HG03442 (cell line): Measurements from ENCODE around the gene MAPK9.

ENCODE experiments used
- ATAC-seq: cut with Tn5 transposase; IDR thresholded peaks from one replicate; pipeline ENCODE4 v1.9.1; 2021; ENCODE audit warnings: mild to moderate bottlenecking, moderate library complexity; ENCODE audit not compliant: unreplicated experiment

Gene MAPK9

DNA sequence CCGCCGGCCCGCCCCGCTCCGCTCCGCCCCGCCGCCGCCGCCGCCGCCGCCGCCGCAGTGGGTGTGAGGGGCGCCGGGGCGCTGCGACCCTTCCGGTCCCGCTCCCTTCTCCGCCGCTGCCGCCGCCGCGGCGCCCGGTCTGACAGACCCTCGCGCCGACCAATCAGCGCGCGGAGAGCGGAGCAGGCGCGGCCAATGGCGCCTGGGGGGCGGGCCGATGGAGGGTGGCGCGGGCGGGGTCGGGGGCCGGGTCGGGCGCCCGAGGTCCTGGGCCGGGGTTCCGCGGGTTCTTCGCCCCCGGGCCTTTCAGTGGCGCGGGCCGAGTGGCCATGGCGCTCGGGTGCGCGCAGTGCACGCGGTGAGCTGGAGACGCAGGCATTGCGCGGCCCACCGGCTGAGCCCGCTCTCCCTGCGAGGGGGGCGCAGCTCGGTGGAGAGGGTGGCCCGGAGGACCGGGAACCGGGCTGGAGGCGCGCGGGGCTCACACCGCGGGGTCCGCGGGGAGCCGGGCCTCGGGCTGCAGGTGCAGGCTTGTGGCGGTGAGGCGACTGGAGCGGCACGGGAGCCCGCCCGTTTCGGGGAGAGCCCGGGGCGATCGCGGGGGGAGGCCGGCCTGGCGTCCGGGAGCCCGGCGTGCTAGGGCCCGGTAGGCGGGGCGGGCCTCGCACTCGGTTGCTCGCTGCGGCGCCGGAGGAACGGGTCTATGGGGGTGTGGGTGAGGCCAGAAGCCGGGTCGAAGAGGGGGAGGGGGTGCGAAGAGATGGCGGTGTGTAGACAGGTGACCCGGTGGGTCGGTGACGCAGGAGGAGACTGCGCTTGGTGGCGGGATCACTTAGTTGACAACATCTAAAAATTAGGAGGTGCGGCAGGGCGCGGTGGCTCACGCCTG lies at the start of gene MAPK9:
Gene MAPK9 (minus strand): TSS at position 141 of the 889 bp plus-strand sequence. CDS start 11,522 bp downstream, outside the sequence.
- peak; percentile 79 for ATAC-seq

DNA sequence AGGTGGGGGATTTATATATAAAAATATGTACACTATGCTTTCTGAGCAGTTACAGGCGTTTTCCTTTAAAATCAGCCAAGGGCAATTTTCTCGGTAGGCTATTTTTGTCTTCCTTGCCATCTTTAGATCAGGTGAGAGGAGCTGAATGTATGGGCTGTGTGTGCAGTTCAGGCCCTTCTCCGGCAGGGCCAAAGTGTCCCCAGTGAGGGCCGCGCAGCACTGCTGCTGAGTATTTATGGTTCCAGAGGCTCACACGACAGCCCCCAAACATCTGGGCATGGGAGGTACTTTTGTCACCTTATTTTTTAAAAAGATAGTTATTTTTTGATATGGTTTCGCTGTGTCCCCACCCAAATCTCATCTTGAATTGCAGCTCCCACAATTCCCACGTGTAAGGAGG lies 49.7 kb upstream of the MAPK9 start:
- ATAC-seq, result no peak

DNA sequence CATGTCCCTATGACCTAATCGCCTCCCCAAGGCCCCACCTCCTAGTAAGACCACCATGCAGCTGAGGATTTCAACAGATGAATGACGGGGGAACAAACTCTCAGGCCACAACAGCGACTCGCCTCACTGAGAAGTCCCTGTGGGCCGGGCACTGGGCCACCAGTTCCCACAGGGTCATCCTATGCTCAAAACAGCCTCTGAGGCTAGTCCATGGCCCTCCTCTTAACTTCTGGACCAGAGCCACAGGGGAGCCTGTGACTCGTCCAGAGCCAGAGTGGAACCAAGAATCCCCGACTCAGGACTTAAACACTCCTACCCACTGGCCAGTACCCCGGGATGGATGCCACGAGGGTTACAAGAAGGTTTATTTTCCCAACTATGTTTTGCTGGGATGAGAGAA lies 49.0 kb upstream of the MAPK9 start:
- ATAC-seq, result no peak

DNA sequence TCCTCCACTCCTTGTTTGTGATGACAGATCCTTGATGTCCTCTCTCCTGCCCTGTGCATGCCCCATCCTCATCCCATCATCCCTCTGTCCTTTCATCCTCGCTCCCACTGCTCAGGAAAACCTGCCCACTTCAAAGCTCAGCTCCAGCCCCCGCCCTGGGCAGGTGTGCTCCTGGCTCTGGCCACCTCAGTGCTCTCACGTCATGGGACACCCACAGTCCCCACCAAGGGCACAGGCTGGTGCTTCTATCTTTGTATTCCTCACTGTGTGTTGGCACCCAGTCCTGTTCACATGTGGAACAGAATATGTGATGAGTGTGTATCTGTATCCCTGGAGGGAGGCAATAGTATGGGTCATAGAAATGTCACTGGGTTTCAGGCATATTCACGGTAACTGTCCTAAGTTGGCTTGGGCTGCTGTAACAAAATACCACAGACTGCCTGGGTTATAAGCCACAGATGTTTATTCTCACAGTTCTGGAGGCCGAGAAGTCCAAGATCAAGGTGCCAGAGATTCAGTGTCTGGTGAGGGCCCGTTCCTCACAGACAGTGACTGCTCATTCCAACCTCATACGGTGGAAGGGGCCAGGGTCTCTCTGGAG lies 47.8 kb upstream of the MAPK9 start:
- no peak for ATAC-seq

DNA sequence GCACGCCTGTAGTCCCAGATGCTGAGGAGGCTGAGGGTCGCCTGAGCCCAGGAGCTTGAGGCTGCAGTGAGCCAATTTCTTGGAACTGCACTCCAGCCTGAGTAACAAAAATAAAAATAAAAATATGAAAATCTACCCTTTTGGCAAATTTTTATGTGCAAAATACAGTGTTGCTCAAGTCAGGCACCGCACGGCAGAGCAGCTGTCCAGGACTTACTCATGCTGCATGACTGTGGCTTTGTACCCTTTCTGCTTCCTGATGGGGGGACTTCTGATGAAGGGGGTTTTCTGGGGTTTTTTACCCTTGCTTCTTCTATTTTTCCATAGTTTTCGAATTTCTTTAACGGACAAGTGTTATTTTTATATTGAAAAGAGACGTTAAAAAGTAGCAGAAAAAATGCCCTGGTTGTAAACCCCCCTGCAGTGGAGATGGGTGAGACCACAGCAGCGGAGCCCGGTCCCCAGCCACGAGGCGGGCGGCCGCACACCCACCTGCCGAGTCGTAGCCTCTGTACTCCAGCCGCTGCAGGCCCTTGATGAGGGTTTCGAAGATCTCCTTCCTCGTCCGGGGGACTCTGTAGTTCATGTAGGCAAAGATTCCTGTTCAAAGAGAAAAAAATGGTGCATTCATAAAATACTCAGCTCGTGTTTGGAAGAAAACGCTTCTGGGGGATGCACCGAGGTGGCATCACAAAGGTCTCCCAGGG lies 46.3 kb upstream of the MAPK9 start:
- ATAC-seq, result no peak

DNA sequence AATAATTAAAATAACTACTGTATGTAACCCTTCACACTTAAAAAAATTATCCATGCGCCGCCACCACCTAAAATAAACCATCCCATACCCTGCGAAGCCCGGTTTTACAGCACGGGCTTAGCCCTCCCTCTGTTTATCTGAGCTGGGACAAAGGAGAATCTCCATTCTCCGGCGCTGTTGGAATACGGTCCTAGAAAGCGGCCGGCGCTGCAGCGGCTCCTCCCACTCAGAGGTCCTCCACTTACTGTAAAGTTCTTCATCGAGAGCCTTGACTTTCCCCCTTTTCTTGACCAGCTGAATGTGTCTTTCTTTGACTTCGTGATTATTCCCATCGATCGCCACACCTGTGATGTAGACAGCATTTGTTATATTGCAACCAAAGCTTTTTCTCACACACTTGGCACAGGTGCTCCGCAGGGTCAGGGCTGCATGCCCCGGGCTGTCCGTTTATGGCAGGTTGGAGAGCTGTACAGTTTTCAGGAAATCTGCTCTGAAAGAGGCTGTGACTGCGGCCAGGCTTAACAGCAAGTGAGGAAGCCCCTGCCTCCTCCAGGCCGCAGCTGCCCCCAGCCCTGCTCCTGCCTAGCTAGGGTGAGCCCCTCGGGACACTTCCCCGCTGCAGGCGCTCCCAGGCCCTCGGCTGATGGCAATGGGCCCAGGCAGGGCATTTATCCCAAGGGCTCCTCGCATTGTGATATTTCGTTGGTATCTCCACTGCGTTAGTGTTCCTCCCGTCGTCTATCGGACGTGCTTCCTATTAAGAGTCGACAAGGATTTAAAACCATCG lies 44.5 kb upstream of the MAPK9 start:
- ATAC-seq, result no peak

DNA sequence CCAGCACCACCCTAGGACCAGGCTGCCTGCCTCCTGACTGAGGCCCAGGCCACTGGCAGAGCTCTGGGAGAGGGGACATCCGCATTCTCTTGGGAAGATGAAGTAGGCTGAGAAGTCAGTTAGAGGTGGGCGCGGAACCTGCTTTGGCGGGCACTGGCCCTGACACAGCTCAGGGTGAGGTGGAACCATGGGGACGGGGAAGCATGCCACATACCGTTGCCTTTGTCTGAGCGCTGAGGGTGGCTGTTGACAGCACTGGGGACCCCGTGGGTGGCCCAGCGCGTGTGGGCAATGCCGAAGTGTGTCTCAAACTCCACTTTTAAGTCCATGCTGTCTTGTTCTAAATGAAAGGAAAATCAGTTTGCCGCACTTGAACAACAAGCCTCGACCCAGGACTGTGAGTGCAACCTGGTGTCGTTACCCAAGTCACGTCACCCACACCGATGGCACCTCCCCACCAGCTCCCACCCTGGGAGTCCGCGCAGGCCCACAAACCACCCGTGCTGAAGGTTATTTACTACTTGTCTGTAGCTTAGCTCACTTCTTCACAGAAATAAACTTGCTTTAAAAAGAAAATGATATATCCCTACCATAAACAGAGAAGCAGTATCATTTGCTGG lies 43.8 kb upstream of the MAPK9 start:
- ATAC-seq, result no peak

DNA sequence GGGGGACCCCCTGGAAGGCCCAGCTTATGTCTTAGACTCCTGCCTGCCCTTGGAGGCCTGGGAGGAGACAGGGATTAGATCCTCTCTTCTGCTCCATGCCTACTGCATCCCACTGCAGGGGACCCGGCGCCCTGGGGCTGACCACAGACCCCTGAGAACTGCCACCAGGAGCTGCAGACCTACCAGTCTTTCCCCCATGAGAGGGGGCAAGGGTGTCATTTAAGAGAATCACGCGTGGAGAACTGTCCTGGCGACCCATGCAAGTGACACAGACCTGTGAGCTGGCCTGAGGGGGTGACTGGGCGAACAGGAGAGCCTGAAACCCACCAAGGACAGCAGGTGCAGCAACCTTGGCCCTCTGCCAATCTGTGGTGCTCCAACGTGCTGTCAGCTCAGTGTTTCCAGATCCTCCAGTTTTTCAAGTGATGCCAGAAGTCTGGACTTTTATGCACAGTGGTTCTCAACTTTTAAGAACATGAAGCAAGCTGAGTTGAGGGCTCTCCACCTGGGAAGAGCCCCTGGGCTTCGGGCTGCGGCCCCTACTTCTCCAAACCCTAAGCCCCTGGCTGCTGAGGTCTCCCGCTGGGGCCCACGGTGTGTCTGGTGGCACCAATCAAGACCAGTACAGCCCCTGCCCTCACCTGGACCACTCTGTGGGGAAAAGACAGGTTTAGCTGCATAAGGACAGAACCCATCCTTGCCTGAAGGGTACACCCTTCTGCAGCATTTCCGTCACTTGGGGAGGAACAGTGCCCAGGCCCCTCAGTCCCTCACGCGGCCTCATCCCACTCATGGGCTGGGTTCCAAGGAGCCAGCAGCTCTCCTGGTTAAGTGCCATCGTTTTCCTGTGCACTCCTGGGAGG lies 43.1 kb upstream of the MAPK9 start:
- ATAC-seq, result no peak

DNA sequence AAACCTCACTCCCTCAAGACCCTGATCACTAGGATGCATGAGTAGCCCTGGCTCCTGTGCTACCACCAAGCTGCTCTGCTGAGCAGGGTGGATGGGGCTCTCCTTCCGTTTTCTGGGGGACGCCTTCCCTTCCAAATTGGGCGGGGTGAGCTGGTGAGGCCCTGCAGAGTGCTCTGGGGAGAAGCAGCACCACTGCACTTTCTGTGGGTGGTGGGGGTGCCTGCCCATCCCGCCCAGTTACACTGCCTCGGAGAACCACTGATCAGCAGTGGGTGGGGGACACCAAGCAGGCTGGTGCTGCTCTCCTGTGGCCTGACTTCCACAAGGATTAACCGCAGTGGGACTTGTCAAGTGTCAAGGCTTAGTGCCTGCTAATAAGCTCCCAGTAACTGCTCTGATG lies 42.3 kb upstream of the MAPK9 start:
- no peak for ATAC-seq

DNA sequence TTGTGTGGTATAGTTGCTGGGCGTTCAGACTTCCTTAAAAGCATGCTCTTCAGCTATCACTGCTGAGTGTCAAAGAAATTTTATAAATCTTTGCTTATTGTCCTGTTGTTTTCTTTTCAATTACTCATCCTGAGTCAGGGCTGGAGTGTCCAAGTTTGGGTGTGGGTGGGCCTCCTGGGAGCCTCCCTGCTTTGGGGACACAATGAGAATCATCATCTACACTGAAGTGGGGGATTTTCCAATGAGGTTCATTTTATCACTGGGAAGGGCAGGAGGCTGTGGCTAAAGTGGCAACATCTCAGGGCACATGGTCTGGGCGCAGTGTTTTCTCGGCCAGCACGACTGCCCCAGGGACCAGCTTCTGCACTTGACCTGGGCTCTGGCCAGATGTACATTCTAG lies 41.8 kb upstream of the MAPK9 start:
- no peak for ATAC-seq

DNA sequence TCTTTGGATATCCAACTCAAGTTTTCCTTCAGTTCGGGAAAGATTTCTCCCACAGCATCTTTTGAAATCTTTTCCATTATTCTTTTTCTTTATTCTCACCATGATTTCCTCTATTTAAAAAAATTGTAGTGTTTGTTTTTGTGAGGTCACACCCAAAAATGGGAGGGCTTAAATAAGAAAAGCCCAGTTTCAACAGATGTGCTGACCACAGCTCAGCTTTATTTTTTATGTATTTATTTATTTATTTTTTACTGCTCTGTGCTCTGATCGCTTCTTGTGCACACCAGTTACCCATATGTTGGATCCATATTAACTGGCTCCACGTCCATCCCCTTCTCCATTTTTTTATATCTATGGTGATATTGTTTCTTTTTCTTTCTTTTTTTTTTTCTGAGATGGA lies 41.0 kb upstream of the MAPK9 start:
- ATAC-seq, result no peak

DNA sequence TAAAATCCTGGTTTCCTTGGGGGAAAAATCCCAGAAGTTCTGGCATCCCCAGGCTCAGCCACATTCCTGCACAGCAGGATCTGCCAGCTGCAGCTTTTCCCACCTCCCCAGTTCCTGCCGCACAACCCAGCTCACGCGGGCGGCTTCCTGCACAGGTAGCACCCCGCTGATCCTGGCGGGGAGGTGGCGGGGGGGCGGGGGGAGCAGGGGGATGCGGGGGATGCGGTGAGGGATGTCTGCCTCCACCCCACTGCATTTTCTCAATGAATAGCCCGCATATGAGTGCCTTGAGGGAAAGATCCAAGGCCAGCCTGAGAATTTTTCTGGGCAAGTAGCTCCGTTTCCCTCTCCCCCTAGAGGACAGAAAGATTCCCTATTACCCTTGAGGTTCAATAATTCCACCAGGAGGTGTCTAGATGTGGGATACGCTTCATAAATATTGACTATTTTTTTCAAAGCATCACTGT lies 40.2 kb upstream of the MAPK9 start:
- ATAC-seq, result no peak

DNA sequence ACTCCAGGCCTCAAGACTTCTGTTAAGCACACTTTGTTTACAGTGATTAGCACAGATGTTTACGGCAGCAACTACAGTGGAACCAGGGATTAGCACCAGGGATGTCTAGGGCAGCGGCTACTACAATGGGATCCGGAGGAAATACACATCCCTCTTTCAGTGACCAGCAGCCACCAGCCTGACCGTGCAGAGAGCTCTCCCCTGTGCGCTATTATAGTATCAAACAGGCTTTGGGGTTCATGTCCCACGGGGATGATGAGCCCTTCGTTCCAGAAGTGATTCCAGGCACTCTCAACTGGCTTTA lies 39.7 kb upstream of the MAPK9 start:
- no peak for ATAC-seq

DNA sequence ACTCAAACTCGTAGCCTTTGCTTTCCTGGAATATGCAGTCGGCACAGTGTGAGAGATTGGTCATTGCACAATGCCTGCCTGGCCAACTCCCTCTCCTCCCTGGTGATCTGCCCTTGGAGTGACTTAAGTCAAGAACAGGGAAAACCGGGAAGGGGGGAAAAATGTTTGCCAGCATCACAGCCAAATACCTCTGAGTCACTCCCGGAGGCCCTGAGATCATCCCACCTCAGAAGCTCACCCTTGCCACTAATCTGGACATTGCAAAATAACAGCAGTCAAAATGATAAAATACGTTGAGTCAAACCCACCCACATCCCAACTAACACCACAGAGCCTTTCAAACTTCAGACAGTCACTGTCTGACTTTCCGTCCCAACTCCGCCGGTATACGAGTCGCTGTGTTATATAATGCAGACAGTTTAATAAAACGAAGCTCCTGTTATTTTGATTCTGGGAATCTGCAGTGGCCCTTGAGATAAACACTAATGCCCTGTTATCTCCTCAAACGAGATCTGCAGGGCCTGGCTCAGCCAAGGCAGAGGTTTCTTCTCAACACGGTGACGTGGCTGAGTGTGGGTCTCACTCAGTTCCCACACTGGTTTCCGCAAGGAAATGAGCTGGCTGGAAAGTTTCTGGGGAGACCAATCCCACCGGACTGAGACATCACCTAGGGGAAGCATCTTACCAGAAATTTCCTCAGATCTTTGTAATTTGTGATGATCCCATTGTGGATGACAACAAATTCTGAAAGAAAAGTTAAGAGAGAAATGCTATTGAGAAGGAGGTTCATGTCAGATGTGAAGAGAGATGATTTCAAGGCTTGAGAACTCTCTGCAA lies 39.1 kb upstream of the MAPK9 start:
- no peak for ATAC-seq

DNA sequence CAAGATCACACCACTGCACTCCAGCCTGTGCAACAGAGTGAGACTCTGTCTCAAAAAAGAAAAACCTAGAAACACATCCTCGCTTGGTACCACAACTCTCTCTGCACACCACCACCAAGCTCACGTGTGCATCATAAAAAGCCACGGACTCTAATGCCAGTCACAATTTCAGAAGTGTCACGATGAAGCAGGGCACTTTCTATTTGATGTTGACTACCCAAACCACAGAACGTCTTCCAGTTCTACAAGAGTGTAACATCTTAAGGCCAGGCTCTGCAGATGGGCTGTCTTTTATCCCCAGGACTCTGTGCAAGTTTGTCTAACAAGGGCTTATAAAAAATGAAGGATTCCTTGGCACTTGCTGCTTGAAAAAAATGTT lies 38.4 kb upstream of the MAPK9 start:
- no peak for ATAC-seq

DNA sequence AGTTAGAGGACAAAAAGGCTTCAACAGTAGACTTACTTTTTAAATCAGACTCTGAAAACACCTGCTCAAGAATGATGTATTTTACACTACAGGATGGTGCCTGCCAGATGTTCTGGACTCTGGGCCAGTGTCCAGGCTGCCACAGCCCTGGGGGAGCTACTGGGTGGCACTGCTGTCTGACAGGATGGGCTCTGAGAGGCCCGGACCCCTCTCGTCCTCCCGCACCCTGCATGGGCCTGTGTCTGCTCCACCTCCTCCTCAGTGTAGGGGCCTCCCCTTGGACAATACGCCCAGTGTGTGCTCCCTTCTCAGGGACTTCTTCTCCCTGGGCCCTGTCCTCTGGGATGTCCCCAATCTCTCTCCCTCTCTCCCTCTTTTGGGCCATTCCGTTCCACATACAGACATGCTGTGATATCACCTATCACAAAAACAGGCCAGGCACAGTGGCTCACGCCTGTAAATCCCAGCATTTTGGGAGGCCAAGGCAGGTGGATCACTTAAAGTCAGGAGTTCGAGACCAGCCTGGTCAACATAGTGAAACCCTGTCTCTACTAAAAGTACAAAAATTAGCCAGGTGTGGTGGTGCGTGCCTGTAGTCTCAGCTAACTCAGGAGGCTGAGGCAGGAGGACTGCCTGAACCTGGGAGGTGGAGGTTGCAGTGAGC lies 37.9 kb upstream of the MAPK9 start:
- no peak for ATAC-seq

DNA sequence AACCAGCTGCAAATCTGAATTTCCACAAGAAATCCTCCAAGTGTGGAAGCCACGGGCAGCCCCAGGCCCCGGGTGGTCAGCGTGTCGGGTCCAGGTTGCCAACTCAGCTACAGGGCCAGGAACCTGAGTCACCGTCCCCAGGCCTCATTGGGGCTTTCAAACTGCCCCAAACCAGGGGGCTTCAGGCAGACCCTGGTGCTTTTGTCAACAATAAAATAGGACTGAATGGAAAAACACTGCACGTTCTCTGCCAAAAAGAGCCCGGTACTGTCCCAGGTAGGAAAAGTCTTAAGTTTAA lies 37.2 kb upstream of the MAPK9 start:
- ATAC-seq, result no peak

DNA sequence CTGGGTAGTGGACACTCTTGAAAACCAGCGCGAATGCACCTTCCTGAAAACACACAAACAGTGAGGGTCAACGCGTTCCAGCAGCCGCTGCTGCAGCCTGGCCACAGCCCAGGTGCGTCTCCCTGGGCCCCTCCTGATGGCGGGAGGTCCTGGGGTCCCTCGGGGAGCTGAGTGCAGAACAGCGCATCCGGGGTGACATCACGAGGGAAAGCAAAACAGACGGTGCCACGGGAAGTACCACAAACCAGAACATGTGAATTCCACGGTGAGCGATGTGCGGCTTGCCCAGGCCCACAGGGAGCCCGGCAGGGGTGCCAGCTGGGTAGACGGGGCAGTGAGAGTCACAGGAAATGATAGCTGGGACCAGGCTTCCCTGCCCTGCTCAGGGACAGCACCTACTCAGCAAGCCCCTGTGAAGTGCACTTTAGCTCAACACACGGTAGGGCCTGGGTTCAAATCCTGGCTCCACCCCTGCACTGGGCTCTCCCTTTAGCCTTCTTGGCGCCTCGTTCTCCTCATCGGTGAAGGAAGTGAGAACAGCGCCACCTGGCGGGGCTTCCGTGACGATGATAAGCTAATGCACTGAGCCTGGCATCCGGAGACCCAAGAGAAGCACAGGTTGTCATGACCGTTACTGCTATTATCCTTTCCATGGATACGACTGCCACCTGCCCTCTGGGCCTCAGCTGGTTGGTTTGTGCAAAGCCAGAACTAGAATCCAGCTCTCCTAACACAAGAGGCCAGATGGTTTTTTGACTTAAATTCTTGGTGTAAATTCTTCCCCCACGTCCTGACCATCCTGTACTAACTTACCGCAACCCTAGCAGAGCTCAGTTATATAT lies 36.6 kb upstream of the MAPK9 start:
- peak; percentile 75 for ATAC-seq
